SIG-M5 treated with dmso at 0.1 percent for 504 hours (cell line): ENCODE data around the gene CREB3L4.
"Not testable (repeated sequence)": the region's sequence is repeated elsewhere in the genome, so short reads cannot be mapped to it uniquely, and the experiment has no call there.

ENCODE experiments used
- DNase-seq: peaks from one replicate; lab custom pipeline; 2025; ENCODE audit not compliant: unreplicated experiment; lab: John Stamatoyannopoulos, UW

Gene CREB3L4

GRCh38 chr1:153958111-153958960 lies 9.4 kb upstream of the CREB3L4 start, which contains the start of gene CRTC2:
CRTC2 (minus strand) TSS chr1:153958612; CDS start chr1:153958497, 115 bp downstream.
- peak; percentile 100 for DNase-seq

GRCh38 chr1:153958961-153959260 lies 8.8 kb upstream of the CREB3L4 start:
- DNase-seq: no peak

- DNase-seq: no peak
These were observed 8.2 kb upstream of the CREB3L4 start for GRCh38 chr1:153959454-153959853.

GRCh38 chr1:153960206-153960605 lies 7.5 kb upstream of the CREB3L4 start:
- no peak for DNase-seq

GRCh38 chr1:153961421-153961820 lies 6.3 kb upstream of the CREB3L4 start:
- DNase-seq: no peak

GRCh38 chr1:153962088-153963029 lies 5.3 kb upstream of the CREB3L4 start:
- peak; percentile 56 for DNase-seq

- peak; percentile 98 for DNase-seq
These were observed 4.5 kb upstream of the CREB3L4 start, which contains the start of gene SLC39A1 for GRCh38 chr1:153963030-153963849. SLC39A1 (minus strand) TSS chr1:153963537; CDS start chr1:153962715, 822 bp downstream.

GRCh38 chr1:153963850-153964331 lies 3.8 kb upstream of the CREB3L4 start:
- peak; percentile 70 for DNase-seq

GRCh38 chr1:153968000-153968363 lies 280 bp downstream of the CREB3L4 start:
- DNase-seq: no peak

GRCh38 chr1:153968408-153968807 lies 706 bp downstream of the CREB3L4 start:
- DNase-seq: no peak

- DNase-seq: no peak
These were observed 1.3 kb downstream of the CREB3L4 start for GRCh38 chr1:153968972-153969371.

- no peak for DNase-seq
These were observed 2.6 kb downstream of the CREB3L4 start for GRCh38 chr1:153970346-153970745.

- no peak for DNase-seq
These were observed 5.4 kb downstream of the CREB3L4 start for GRCh38 chr1:153973071-153973470.

- DNase-seq: no peak
These were observed 5.8 kb downstream of the CREB3L4 start for GRCh38 chr1:153973525-153973924.

- DNase-seq: no peak
These were observed 9.1 kb downstream of the CREB3L4 start for GRCh38 chr1:153976819-153977249.

- peak; percentile 90 for DNase-seq
These were observed 9.8 kb downstream of the CREB3L4 start, which contains the start of gene JTB for GRCh38 chr1:153977250-153978240. JTB (minus strand) TSS chr1:153977674; CDS start chr1:153977252, 422 bp downstream.

GRCh38 chr1:153978274-153978909 lies 10.7 kb downstream of the CREB3L4 start:
- DNase-seq: no peak

- not testable (repeated sequence) for DNase-seq
These were observed 11.4 kb downstream of the CREB3L4 start for GRCh38 chr1:153979091-153979490.

- not testable (repeated sequence) for DNase-seq
These were observed 14.0 kb downstream of the CREB3L4 start for GRCh38 chr1:153981735-153982134.
